ENCODE results near the gene KRTAP6-2.

Gene KRTAP6-2

GRCh38 chr21:30598802-30599201 is at the start of gene KRTAP6-2:
KRTAP6-2 (minus strand) TSS chr21:30598902; CDS start chr21:30598874, 28 bp downstream.
- DNase-seq: no peak

- no peak for DNase-seq
Measured at GRCh38 chr21:30646904-30647414, 48.3 kb upstream of the KRTAP6-2 start.

GRCh38 chr21:30642564-30642963 is 43.9 kb upstream of the KRTAP6-2 start, which contains the start of gene KRTAP20-3:
KRTAP20-3 (plus strand) TSS chr21:30642864.
- no peak for DNase-seq

- no peak for DNase-seq
Measured at GRCh38 chr21:30638686-30639085, 40.0 kb upstream of the KRTAP6-2 start.

- no peak for DNase-seq
Measured at GRCh38 chr21:30634906-30635305, 36.2 kb upstream of the KRTAP6-2 start, which contains the start of gene KRTAP20-2. KRTAP20-2 (plus strand) TSS chr21:30635206; CDS start chr21:30635264, 58 bp downstream.

- no peak for DNase-seq
Measured at GRCh38 chr21:30629200-30629599, 30.5 kb upstream of the KRTAP6-2 start.

- DNase-seq: no peak
Measured at GRCh38 chr21:30628109-30628508, 29.4 kb upstream of the KRTAP6-2 start.

- no peak for DNase-seq
Measured at GRCh38 chr21:30625449-30626165, 26.9 kb upstream of the KRTAP6-2 start.

- no peak for DNase-seq
Measured at GRCh38 chr21:30623362-30623761, 24.7 kb upstream of the KRTAP6-2 start.

- no peak for DNase-seq
Measured at GRCh38 chr21:30620522-30620921, 21.8 kb upstream of the KRTAP6-2 start, which contains the start of gene KRTAP20-4. KRTAP20-4 (plus strand) TSS chr21:30620627.

- DNase-seq: no peak
Measured at GRCh38 chr21:30620080-30620479, 21.4 kb upstream of the KRTAP6-2 start.

- DNase-seq: no peak
Measured at GRCh38 chr21:30616125-30616524, 17.4 kb upstream of the KRTAP6-2 start, which contains the start of gene KRTAP20-1. KRTAP20-1 (plus strand) TSS chr21:30616425; CDS start chr21:30616455, 30 bp downstream.

- DNase-seq: no peak
Measured at GRCh38 chr21:30615199-30615598, 16.5 kb upstream of the KRTAP6-2 start.

GRCh38 chr21:30613836-30614235 is 15.1 kb upstream of the KRTAP6-2 start, which contains the start of gene KRTAP6-1:
KRTAP6-1 (minus strand) TSS chr21:30613930; CDS start chr21:30613904, 26 bp downstream.
- DNase-seq: no peak

- no peak for DNase-seq
Measured at GRCh38 chr21:30612132-30612531, 13.4 kb upstream of the KRTAP6-2 start.

- no peak for DNase-seq
Measured at GRCh38 chr21:30605968-30606367, 7.3 kb upstream of the KRTAP6-2 start.

- DNase-seq: no peak
Measured at GRCh38 chr21:30600787-30601186, 2.1 kb upstream of the KRTAP6-2 start, which contains the start of gene KRTAP22-1. KRTAP22-1 (plus strand) TSS chr21:30601087.

GRCh38 chr21:30592140-30592539 is 6.6 kb downstream of the KRTAP6-2 start, which contains the start of gene KRTAP6-3:
KRTAP6-3 (plus strand) TSS chr21:30592440; CDS start chr21:30592446, 6 bp downstream.
- DNase-seq: no peak

GRCh38 chr21:30590297-30590696 is 8.4 kb downstream of the KRTAP6-2 start, which contains the start of gene KRTAP22-2:
KRTAP22-2 (minus strand) TSS chr21:30590397.
- DNase-seq: no peak

GRCh38 chr21:30582870-30583269 is 15.8 kb downstream of the KRTAP6-2 start:
- no peak for DNase-seq

GRCh38 chr21:30580132-30580531 is 18.6 kb downstream of the KRTAP6-2 start:
- no peak for DNase-seq

GRCh38 chr21:30579346-30579745 is 19.4 kb downstream of the KRTAP6-2 start:
- DNase-seq: no peak

- DNase-seq: no peak
Measured at GRCh38 chr21:30577766-30578165, 20.9 kb downstream of the KRTAP6-2 start.

GRCh38 chr21:30567617-30568016 is 31.1 kb downstream of the KRTAP6-2 start:
- DNase-seq: no peak
